Muscle layer of duodenum (tissue), 2 donors: ENCODE data around the gene QKI.

Experiments
- H3K27ac ChIP-seq: one replicate; pipeline ENCODE4 v1.7.0; 2013; ENCODE audit warnings: mild to moderate bottlenecking, low read length
- H3K27me3 ChIP-seq: one replicate; pipeline ENCODE4 v1.7.0; 2013; ENCODE audit warnings: low read depth, mild to moderate bottlenecking, control low read depth, low read length
- H3K36me3 ChIP-seq, 2 donors: one replicate each; pipeline ENCODE4 v1.7.0; 2013; ENCODE audit warnings: low read length in 2 of 2, control low read depth in 1 of 2, mild to moderate bottlenecking in 1 of 2; ENCODE audit not compliant: insufficient read depth in 2 of 2, control insufficient read depth in 1 of 2
- H3K4me1 ChIP-seq, 2 donors: one replicate each; pipeline ENCODE4 v1.7.0; 2013; ENCODE audit warnings: low read length in 2 of 2, mild to moderate bottlenecking in 2 of 2, control low read depth in 1 of 2, moderate library complexity in 1 of 2; ENCODE audit not compliant: insufficient read depth in 2 of 2, control insufficient read depth in 1 of 2
- H3K4me3 ChIP-seq, 2 donors: one replicate each; pipeline ENCODE4 v1.7.0; 2013; ENCODE audit warnings: low read length in 2 of 2, low read depth in 1 of 2, mild to moderate bottlenecking in 1 of 2
- H3K9me3 ChIP-seq, 2 donors: one replicate each; pipeline ENCODE4 v1.7.0; 2013; ENCODE audit warnings: low read length in 2 of 2, control low read depth in 1 of 2, mild to moderate bottlenecking in 1 of 2; ENCODE audit not compliant: control insufficient read depth in 1 of 2
- donor health status: healthy.

QKI gene

GRCh38 chr6:163520956-163521355, 106.4 kb downstream of the QKI start:
- Histone ChIP-seq H3K4me1 (peaks cover 0 to 23% of the 10 kb centered on the region in 2 donors), H3K27me3 (no peaks in the 10 kb centered on the region), H3K36me3 (no peaks in the 10 kb centered on the region), H3K27ac (no peak overlapping the region), H3K9me3 (no peaks in the 10 kb centered on the region), H3K4me3 (no peak overlapping the region)

DNA sequence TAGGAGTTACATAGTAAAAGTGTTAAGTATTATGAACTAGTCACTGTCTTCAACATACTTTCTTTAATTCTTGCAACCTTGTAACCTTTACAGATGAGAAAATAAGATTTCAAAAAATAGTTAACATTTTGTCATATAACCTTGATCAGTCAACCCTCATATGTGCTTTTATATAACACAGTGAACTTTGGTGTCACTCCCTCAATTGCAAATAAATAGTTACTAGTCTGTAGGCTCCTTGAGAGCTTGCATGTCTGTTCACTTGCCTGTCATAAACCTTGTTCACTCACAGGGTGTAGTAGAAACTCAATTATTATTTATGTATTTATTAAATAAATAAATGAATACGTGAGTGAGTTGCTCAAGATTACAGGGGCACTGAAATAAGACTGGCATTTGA, 107.5 kb downstream of the QKI start:
- Histone ChIP-seq H3K9me3 (no peaks in the 10 kb centered on the region), H3K27me3 (no peaks in the 10 kb centered on the region), H3K27ac (no peak overlapping the region), H3K4me1 (peaks cover 0 to 24% of the 10 kb centered on the region in 2 donors), H3K36me3 (no peaks in the 10 kb centered on the region), H3K4me3 (no peak overlapping the region)

GRCh38 chr6:163525926-163526325, 111.4 kb downstream of the QKI start:
- no peaks in the 10 kb centered on the region for H3K36me3 ChIP-seq
- no peaks in the 10 kb centered on the region for H3K27me3 ChIP-seq
- H3K9me3 ChIP-seq: no peaks in the 10 kb centered on the region
- no peak overlapping the region for H3K4me3 ChIP-seq
- H3K4me1 ChIP-seq: peaks cover 0 to 41% of the 10 kb centered on the region in 2 donors
- H3K27ac ChIP-seq: no peak overlapping the region

GRCh38 chr6:163526346-163526745, 111.8 kb downstream of the QKI start:
- H3K27ac ChIP-seq: no peak overlapping the region
- H3K9me3 ChIP-seq: no peaks in the 10 kb centered on the region
- no peak overlapping the region for H3K4me3 ChIP-seq
- H3K36me3 ChIP-seq: no peaks in the 10 kb centered on the region
- H3K27me3 ChIP-seq: no peaks in the 10 kb centered on the region
- H3K4me1 ChIP-seq: peaks cover 0 to 42% of the 10 kb centered on the region in 2 donors

DNA sequence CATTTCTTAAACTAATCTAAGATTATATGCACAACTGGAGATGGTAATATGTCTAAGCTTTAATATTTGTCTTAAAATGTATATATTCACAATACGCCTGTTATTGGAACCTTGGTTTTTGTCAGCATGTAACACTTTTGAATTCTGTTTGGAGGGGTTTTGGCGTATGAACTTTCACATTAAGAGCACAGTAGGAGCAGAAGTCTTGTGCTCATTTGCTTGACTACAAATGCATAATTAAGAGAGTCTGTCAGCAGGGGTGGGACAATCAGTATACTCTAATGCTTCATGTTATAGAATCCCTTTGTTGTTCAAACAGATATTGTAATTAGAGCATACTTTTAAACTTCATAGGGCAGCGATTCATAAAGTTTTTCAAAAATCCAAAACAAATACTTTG, 112.8 kb downstream of the QKI start:
- Histone ChIP-seq H3K9me3 (no peaks in the 10 kb centered on the region), H3K27me3 (no peaks in the 10 kb centered on the region), H3K36me3 (no peaks in the 10 kb centered on the region), H3K27ac (no peak overlapping the region), H3K4me1 (peaks cover 0 to 49% of the 10 kb centered on the region in 2 donors), H3K4me3 (no peak overlapping the region)

GRCh38 chr6:163529605-163530004, 115.1 kb downstream of the QKI start:
- H3K27me3 ChIP-seq: no peaks in the 10 kb centered on the region
- no peaks in the 10 kb centered on the region for H3K36me3 ChIP-seq
- no peak overlapping the region for H3K4me3 ChIP-seq
- H3K9me3 ChIP-seq: no peaks in the 10 kb centered on the region
- peaks cover 0 to 55% of the 10 kb centered on the region in 2 donors for H3K4me1 ChIP-seq
- no peak overlapping the region for H3K27ac ChIP-seq

DNA sequence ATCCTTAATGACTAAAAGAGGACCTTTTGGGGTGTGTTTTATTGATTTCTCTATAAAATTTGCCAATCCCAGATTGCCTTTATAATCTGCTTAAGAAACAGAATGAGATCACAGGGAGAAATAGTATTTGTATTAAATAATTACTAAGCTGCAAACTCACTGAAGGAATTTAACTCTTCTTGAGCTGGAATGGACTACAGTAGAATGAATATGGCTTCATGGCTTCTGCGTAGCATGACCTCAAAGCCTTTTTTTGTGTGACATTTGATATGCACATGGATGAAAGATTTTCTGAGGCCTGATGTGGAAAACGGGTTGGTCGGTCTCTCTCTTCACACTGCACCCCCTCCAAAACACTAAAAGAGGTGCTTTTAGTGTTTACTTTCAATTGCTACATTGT, 115.9 kb downstream of the QKI start:
- Histone ChIP-seq H3K27me3 (no peaks in the 10 kb centered on the region), H3K4me1 (peaks cover 0 to 55% of the 10 kb centered on the region in 2 donors), H3K4me3 (no peak overlapping the region)

GRCh38 chr6:163531122-163531521, 116.6 kb downstream of the QKI start:
- no peaks in the 10 kb centered on the region for H3K9me3 ChIP-seq
- no peak overlapping the region for H3K4me3 ChIP-seq
- no peak overlapping the region for H3K27ac ChIP-seq
- H3K4me1 ChIP-seq: peaks cover 0 to 49% of the 10 kb centered on the region in 2 donors
- H3K36me3 ChIP-seq: no peaks in the 10 kb centered on the region
- no peaks in the 10 kb centered on the region for H3K27me3 ChIP-seq

More for the DNA sequence above, 115.9 kb downstream of the QKI start:
- Histone ChIP-seq H3K27ac (no peak overlapping the region), H3K9me3 (no peaks in the 10 kb centered on the region), H3K36me3 (no peaks in the 10 kb centered on the region)

DNA sequence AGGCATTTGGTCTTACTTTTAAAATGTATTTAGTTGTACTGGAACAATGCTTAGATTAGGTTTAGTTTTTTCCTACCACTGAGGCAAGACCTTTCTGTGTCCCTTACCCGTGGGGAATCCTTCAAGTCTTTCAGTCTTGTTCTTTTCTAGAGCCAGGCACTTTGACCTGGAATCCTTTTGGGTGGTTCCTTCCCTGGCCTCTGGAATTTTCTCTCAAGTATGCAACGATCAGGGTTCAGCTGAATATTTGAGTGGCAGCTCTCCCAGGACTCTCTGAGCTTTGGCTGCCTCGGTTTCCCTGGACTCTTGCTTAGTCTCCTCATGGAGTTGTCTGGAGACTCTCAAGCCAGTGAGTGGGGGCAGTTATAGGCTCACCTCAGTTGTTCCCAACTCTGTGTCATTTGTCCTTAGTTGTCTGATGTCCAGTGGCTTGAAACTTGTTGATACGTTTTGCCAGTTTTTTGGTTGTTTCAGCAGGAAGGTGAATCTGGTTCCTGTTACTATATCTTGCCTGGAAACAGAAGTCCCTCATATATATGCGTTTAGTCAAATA, 118.1 kb downstream of the QKI start:
- Histone ChIP-seq H3K36me3 (no peaks in the 10 kb centered on the region), H3K27ac (no peak overlapping the region), H3K27me3 (no peaks in the 10 kb centered on the region), H3K9me3 (no peaks in the 10 kb centered on the region), H3K4me1 (peaks cover 0 to 45% of the 10 kb centered on the region in 2 donors), H3K4me3 (no peak overlapping the region)

DNA sequence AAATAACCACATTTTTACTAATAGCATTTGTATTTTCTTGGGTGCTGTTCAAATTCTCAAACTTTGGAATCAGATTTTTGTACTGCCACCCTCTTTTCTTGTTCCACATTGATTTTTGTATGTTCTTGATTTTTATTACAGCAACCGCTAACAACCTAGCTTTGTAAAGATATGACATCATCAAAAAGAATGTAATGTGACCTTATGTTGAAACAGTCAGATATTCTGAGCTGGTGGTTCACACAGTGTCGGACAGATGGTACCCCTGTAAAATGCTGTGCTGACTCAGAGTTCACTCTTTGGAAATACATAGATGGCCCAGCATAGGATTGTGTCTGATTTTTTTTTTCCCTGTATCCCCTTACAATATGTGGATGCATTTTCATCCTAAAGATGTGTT, 118.9 kb downstream of the QKI start:
- Histone ChIP-seq H3K4me3 (no peak overlapping the region), H3K27ac (no peak overlapping the region), H3K4me1 (peaks cover 0 to 42% of the 10 kb centered on the region in 2 donors), H3K9me3 (no peaks in the 10 kb centered on the region), H3K27me3 (no peaks in the 10 kb centered on the region), H3K36me3 (no peaks in the 10 kb centered on the region)

DNA sequence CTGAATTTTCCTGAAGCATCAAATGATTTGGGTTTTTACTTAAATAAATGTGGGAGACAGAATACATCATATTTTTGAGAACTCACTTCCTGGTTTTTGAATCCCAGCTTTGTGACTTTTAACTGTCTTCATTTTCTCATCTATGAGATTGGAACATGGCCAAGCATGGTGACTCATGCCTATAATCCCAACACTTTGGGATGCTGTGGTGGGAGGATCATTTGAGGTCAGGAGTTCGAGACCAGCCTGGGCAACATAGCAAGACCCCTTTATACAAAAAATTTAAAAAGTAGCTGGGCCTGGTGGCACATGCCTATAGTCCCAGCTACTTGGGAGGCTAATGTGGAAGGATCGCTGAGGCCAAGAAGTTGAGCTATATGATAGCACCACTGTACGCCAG, 122.3 kb downstream of the QKI start:
- no peak overlapping the region for H3K27ac ChIP-seq
- no peaks in the 10 kb centered on the region for H3K9me3 ChIP-seq
- peaks cover 0 to 22% of the 10 kb centered on the region in 2 donors for H3K4me1 ChIP-seq
- no peaks in the 10 kb centered on the region for H3K36me3 ChIP-seq
- H3K27me3 ChIP-seq: no peaks in the 10 kb centered on the region
- H3K4me3 ChIP-seq: no peak overlapping the region

DNA sequence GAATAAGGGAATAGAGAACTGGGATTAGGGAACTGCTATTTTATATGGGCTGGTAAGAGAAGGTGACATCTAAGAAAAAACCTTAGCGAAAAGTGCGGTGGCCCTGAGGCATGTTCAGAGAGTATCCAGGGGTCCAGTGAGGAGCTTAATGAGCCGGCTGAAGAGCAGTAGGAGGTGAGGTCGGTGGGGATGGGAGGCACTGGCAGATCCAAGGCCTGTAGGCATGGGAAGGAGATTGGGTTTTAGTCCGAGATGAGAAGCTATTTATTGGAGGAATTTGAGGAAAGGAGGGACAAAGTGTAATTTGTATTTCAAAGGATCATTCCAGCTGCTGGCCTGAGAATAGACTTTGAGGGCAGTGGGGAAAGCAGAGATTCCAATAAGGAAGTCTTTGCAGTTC, 123.8 kb downstream of the QKI start:
- Histone ChIP-seq H3K4me1 (peaks cover 0 to 10% of the 10 kb centered on the region in 2 donors), H3K27ac (no peak overlapping the region), H3K27me3 (no peaks in the 10 kb centered on the region)

More for the DNA sequence above, 123.8 kb downstream of the QKI start:
- Histone ChIP-seq H3K36me3 (no peaks in the 10 kb centered on the region), H3K9me3 (no peaks in the 10 kb centered on the region), H3K4me3 (no peak overlapping the region)
